Stimulated activated CD4-positive, alpha-beta T cell treated with anti-CD3 and anti-CD28 coated beads, Interleukin-15, amount 100 ng/mL, for 24 hours (primary cell): ENCODE data around the gene RAD54L.
"Not testable (repeated sequence)": the region's sequence is repeated elsewhere in the genome, so short reads cannot be mapped to it uniquely, and the experiment has no call there.

ENCODE experiments used
- DNase-seq: peaks from one replicate; pipeline ENCODE4 v3.0.0-alpha.2; 2020

The RAD54L gene

DNA sequence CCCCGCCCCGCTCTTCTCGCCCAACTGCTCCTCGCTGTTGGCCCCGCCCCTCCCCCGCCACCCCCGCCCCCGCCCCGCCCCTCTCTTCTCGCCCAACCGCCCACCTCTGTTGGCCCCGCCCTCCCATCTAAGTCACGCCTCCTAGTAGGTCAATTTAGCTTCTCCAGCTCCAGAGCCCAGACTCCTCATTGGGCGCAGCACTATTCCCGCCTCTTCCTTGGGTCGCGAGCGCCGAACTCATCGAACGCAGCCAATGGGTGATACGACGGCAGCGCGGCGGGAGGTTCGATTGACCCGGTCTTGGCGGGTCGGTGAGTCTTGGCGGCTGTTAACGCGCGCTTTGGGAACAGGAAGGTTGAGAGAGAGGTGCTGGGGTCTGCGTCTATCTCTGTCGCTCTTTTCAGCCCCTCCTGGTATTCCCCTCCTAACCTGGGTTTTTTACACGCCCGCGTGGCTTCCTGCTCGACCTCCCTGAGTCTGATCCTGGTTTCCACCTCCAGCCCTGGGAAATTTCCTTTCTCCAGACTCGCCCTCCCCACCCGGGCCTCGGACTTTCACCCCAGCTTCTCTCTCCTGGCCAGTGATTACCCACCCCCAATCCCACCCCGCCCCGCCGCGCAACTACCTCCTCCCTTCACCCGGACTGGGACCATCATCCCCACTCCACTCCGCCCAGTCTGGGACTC, at the start of gene RAD54L:
Gene RAD54L, plus strand, starts transcription at position 328 of the 686 bp plus-strand sequence. CDS start 643 bp downstream, outside the sequence.
- DNase-seq = peak; percentile 99

DNA sequence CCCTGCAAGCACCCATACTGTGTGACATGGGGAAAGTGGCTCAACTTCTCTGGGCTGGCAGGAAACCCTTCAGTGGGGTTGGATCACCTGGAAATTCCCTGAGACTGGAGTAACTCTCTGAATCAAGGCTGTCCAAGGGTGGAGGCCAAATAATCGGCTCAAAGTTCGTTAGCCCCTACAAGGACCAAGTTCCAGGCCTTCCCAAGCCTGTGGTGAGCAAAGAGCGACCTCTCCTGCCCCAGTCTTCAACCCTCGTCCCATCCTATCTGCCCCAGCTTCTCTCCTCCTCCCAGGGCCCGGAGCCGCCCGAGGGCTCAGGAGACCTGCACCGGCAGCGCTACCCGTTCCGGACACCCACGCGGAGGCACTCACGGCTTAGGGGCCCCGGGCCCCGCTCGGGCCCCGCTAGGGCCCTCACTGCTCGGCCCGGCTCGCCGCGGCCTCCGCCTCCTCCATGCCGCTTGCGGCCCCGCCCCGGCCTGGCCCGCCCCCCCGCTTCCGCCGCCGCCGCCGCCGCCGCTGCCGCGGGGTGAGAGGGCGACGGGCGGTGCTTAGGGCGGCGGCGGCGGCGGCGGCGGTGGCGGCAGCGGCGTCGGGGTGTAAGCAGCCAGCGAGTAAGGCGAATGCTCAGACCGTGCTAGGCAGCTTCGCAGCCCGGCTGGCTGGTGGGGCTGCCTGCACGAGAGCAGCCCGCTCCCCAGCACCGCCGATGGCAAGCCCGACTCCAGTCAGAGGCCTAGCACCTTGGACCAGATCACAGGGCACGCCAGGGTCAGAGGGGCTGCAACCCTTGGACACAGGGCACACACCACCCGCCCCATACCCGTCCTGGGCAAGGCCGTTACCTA, 49.4 kb upstream of the RAD54L start, which contains the start of gene POMGNT1:
Gene POMGNT1, minus strand, starts transcription at position 471 of the 848 bp plus-strand sequence. CDS start 613 bp downstream, outside the sequence.
- DNase-seq = peak; percentile 83

DNA sequence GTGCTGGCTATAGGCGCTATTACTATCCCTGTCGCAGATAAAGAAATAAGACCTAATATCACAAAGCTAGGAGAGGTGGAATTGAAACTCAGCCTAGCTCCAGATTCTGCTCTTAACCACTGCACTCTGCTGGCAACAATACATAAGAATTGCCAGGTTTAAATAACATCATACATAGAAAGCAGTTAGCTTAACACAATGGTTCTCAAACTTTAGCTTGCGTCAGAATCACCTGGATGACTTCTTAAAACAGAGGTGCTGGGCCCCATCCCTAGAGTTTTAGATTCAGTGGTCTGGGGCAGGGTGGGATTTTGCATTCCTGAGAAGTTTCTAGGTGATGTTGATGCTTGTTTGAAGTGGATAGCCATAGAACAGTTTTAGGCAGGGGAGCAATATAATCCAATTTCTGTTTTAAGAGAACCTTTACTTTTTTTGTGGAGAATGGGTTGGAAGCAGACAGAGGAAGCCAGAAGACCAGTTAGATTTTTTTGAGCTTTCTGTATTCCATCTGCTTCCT, 48.3 kb upstream of the RAD54L start:
- no peak for DNase-seq

DNA sequence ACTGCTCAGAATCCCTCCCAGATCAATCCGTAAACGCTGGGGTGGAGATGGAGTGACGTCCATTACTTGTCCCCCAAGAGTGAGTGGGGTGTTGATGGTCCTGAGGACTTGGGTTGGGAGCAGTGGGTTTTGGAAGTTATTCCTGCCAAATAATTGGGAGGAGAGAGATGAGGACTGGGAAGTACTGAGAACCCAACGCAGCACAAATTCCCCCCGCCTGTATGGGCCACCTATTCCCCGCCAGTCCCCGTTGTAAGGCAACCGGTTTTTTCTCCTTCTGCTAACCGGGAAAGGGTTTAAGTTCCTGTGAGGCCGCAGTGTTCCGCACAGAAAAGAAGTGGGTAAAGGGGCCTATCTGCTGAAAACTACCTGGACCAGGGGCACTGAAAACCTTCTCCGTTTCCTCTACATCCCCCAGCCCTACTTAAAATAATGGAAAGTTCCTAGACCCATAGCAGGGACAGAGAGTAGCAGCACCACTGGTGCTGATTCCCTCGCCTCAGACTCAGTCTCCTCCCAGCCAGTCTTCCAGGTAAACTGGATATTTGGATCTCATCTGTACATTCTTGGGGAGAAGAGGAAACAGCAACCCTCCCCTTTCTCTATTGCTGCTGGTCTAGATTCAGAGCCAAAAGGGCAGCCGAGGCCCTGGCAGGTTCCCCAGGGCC, 43.7 kb upstream of the RAD54L start:
- DNase-seq = no peak

DNA sequence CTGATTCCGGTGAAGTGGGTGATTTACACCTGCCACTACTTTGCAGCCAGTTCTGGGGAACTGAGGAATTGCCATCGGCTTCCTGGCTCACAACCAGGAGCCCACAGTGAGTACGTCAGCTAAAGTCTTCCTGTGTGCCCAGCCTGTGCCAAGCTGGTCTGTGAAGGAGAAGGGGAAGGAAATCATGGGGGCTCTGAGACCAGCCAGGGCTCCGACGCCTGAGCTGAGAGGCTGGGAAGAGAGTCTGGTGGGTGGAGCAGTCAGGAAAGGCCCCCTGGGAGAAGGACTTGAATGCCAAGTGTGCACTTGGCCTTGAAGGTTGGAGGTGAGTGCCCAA, 43.2 kb upstream of the RAD54L start:
- DNase-seq = no peak

DNA sequence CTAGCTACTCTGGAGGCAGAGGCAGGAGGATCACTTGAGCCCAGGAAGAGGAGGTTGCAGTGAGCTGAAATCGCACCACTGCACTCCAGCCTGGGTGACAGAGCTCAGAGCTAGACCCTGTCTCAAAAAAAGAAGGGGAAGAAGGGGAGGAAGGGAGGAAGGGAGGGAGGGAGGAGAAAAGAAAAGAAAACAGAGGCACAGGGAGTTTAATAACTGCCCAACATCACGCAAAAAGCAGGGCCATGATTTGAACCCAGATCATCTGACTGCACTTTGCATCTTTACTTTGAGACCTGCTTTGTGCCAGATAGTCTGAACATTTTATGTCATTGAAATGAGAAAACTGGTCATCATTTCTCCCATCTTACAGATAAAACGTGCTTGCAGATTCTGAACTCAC, 42.4 kb upstream of the RAD54L start:
- no peak for DNase-seq

DNA sequence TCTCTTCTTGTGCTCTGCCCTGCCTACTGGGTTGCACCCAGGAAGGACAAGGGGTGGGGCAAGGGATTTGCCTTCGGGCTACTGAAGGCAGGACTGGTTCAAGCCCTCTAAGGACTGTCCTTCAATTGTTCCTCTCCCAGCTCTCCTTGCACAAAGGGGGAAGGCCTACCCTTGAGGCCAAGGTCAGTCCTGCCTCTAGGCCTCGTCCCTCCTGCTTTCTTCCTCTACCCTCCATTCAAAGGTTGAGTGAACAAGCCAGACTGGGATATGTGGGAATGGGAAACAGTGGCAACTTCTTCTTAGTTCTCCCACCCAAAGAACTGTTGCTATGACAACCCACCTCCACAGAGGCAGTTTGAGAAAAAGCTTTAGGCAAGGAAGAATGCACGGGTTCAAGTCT, 41.8 kb upstream of the RAD54L start:
- no peak for DNase-seq

DNA sequence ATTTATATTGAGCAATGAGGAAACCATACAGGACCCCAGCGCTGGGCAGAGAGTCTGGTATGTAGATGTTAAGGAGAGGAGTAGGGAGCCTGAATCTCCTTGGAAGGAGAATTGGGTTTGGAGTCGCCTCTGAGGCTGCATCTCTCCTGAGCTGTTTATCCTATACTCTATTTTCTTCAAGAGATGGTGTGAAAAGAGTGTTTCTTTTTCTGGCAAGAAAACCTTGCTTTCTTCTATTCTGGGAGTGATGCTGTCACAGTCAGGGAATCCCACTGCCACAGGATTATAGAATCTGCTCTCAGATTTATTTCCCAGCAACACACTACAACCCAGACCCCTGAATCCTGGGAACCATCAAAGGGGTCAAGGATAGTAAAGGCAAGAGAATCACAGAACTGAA, 41.2 kb upstream of the RAD54L start:
- no peak for DNase-seq

DNA sequence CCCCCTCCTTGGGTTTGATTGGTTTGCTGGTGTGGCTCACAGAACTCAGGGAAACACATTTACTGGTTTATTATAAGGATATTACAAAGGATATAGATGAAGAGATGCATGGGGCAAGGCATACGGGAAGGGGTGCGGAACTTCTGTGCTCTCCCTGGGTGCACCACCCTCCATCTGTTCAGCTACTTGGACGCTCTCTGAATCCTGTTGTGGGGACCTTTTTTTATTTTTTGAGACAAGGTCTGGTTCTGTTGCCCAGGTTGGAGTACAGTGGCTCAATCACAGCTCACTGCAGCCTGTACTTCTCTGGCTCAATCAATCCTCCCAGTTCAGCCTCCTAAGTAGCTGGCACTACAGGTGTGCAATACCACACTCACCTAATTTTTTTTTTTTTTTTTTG, 37.0 kb upstream of the RAD54L start:
- DNase-seq = no peak

DNA sequence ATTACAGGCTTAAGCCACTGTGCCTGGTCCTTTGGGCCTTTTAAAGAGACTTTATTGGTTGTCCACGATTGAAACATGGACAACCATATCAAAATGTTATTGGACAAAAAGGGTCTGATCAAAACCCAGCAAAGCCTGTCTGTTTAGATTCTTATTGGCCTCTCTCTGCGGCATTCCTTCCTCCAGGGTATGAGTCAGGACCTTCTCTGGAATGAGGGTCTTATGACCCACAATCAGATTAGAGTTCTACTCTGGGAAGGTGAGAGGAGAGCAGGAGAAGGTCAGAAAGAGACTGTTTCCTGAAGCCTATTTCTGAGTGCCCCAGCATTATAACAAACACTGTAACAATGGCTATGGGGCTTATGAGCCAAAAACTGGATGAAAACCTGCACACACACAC, 36.5 kb upstream of the RAD54L start:
- no peak for DNase-seq

DNA sequence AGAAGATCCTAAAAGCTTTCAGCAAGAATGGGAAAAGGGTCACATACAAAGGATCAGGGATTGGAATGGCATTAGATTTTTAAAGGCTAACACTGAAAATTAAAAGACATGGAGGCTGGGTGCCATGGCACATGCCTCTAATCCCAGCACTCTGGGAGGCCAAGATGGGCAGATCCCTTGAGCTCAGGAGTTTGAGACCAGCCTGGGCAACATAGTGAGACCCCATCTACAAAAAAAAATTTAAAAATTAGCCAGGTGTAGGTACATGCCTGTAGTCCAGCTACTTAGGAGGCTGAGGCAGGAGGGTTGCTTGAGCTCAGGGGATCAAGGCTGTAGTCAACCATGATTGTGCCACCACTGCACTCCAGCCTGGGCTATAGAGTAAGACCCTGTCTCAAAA, 32.1 kb upstream of the RAD54L start:
- no peak for DNase-seq

DNA sequence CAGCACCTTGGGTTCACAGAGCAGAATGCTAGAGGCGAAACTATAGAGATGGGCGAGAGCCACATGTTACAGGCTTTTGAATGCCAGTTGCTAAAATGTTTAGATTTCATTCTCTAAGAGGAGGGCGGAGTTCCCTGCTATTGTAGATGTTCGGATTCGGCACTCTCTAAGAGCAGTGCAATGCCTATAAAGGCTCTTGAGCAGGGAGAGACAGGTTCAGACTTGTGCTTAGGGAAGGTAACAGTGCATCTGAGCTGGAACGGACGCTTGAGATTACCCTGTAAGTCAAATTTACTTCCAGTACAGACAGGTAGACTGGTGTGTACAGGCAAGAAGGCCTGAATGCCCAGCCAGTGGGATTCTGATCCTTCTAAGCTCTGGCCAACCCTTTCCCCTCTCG, 29.1 kb upstream of the RAD54L start:
- no peak for DNase-seq

DNA sequence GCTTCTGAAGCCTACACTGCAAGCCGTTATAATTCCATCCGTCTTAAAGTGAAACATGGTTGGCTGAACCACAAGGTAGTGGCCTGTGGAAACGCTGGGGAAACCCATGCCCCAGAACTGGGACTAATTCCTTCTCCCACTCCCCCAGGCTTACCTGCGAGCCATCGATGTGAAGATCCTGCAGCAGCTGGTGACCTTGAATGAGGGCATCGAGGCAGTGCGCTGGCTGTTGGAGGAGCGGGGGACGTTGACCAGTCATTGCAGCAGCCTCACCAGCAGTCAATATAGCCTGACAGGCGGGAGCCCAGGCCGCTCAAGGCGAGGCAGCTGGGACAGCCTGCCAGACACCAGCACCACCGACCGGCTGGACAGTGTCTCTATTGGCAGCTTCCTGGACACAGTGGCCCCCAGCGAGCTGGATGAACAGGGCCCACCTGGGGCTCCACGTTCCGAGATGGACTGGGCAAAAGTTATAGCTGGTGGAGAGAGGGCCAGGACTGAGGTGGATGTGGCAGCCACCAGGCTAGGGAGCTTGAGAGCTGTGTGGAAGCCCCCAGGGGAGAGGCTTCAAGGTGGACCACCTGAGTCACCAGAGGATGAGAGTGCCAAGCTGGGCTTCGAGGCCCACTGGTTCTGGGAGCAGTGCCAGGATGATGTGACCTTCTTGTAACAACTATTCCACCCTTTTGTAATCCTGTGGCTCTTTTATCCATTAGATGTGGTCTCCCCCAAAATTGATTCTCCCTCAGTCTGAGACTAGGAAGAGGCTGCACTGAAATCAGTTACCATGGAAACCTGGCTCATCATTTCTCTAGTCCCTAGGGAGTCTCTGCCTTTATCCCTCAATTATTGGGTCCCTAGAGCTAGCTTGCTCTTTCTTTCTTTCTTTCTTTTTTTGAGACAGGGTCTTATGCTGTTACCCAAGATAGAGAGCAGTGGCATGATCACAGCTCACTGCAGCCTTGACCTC, 27.7 kb upstream of the RAD54L start:
- DNase-seq = no peak

DNA sequence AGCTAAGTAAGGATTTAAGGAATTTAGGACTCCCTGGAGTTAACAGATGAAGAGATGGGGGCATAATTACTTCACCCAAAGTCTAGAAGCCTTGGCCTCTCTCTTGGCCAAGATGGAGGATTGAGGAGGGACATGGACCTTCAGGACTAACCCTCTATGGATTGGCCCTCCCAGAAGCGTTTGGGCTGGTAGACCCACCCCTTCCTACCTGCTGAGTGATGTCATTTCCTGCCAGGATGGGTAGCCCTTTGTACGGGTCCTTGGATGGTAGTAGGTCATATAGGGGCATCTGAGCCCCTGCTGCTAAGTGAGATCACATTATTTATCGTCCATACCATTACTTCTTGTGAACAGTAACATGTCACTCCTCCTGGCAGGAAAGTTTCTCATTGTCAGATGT, 26.8 kb upstream of the RAD54L start:
- no peak for DNase-seq

DNA sequence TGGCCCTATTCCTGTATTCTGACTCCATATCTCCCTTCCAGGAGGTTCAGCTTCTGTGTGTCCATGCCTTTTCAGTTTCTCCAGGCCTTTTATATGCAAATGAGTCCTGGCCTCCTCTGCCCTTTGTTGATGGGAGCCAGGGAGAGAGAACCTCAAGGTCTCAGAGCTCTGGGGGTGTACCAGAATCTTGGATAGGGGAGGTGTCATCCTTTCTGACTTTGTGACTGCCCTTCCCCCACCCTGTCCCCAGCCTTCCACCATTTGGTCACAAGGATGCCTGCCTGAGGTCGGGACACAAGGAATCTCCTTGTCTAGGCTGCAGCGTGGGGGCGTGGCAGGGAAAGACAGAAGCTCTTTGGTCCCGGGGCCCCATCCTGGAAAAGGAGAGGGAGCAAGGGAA, 25.8 kb upstream of the RAD54L start:
- no peak for DNase-seq

DNA sequence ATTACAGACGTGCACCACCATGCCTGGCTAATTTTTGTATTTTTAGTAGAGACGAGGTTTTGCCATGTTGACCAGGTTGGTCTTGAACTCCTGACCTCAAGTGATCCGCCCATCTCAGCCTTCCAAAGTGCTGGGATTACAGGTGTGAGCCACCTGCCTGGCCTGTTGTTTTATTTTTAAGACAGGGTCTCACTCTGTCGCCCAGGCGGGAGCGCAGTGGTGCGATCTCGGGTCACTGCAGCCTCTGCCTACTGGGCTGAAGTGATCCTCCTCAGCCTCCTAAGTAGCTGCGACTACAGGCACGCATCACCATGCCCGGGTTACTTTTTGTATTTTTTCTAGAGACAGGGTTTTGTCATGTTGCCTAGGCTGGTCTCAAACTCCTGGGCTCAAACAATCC, 24.5 kb upstream of the RAD54L start:
- not testable (repeated sequence) for DNase-seq

DNA sequence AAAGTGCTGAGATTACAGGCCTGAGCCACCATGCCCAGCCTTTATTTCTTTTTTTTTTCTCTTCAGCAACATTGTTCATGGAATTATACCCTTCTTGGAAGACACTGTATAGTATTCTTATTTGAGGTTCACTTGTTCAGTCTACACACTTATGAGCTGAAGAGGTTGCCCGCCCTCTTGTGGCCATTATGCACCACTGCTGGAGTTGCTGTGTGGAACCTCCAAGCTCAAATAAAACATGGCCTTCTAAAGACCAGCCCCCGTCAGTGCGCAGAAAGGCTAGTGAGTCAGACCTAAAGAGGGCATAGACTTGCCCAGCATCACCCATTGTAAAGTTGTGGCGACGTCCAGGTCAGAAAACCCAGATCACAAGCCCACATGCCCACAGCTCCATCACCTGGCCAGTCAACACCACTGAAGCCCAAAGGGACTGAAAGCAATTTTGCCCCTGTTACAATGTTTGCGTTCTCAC, 24.1 kb upstream of the RAD54L start:
- DNase-seq = peak; percentile 74

DNA sequence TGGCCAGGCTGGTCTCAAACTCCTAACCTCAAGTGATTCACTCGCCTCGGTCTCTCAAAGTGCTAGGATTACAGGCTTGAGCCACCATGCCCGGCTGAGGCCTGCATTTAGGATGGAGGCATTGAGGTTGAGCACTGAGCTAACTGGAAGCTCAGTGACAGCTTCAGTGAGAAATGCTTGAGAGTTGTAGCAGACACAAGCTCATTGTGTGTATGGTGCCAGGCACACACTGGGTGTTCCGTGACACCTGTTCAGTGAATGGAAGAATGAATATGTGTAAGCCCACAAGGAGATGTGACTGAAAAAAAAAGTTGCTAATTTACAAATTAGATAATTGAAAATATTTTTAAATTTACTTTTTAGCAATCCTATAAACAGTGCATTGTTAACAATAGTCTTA, 22.6 kb upstream of the RAD54L start:
- no peak for DNase-seq

DNA sequence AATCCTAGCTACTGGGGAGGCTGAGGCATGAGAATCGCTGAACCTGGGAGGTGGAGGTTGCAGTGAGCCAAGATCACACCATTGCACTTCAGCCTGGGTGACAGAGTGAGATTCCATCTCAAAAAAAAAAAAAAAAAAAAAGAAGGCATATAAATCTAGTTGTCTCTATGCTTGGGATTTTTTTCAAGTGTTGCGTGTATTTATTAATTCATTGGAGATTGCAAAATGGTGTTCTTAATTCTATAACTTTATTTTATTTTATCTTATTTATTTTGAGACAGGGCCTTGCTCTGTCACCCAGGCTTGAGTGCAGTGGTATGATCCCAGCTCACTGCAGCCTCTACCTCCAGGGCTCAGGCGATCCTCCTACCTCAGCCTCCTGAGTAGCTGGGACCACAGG, 16.3 kb upstream of the RAD54L start:
- not testable (repeated sequence) for DNase-seq

DNA sequence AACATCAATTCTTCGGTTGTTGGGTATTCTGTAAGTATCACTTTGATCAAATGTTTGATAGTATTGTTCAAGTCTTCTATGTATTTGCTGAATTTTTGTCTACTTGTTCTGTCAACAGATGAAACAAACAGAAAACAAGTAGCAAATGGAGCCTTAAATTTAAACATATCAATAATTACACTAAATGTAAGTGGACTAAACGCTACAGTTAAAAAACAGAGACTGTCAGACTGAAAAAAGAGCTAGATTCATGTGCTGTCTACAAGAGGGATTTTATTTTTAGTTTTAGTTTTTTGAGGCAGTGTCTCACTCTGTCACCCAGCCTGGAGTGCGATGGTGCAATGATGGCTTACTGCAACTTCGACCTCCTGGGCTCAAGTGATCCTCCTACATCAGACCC, 10.7 kb upstream of the RAD54L start:
- no peak for DNase-seq

DNA sequence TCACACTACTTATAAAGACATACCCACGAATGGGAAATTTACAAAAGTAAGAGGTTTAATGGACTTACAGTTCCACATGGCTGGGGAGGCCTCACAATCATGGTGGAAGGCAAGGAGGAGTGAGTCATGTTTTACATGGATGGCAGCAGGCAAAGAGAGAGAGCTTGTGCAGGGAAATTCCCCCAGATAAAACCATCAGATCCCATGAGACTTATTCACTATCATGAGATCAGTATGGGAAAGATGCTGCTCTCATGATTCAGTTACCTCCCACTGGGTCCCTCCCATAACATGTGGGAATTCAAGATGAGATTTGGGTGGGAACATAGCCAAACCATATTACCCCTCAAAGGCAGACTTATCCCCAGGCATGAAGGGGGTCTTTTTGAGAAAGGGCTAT, 8.7 kb upstream of the RAD54L start:
- not testable (repeated sequence) for DNase-seq

DNA sequence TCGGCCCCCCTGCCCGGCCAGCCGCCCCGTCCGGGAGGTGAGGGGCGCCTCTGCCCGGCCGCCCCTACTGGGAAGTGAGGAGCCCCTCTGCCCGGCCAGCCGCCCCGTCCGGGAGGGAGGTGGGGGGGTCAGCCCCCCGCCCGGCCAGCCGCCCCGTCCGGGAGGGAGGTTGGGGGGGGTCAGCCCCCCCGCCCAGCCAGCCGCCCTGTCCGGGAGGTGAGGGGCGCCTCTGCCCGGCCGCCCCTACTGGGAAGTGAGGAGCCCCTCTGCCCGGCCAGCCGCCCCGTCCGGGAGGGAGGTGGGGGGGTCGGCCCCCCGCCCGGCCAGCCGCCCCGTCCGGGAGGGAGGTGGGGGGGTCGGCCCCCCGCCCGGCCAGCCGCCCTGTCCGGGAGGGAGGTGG, 5.8 kb upstream of the RAD54L start:
- DNase-seq = not testable (repeated sequence)
